ENCODE measurements around the gene TECRL. TPM values are rescaled to one million over a fixed set of nuclear protein-coding genes. Genes with fewer than 3 reads are reported as not detected.

Gene TECRL
- total RNA-seq, 1 experiment from 2014 or later, result not detected

DNA sequence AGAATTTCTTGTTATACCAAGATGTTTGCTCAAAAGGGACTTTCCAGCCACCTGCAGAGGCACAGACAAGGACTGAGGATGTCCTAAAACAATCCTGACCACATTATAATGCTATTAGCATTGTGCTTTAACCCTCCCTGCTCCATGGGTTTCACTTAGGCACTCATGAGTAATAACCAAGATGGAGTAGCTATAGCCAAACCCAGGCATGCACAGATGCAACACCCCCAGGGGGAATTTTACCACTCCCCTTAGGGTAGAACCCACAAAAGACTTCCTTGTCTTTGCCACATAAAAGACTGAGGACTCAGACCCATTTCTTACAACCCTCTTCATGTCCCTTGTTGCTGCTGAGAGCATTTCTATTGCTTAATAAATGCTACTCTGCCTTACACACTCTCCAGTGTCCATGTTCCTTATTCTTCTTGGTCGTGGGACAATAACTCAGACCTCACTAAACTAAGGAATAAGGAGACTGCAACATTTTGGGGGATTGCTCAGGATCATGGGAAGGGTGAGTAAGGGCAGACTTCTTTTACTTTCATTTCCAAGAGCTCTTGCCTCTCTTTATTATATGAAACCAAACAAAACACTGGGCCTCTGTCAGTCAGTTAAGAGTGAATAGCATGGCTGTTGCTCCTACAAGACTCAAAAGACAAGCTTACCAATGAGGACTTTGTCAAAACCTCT, 103.5 kb downstream of the TECRL start:
- no peaks in the 10 kb centered on the region for H3K79me2 ChIP-seq (ENCODE audit: low read length)
- H3K4me2 ChIP-seq (ENCODE audit: low read depth, low read length, poor library complexity, severe bottlenecking), result no peak overlapping the region
- H3K27me3 ChIP-seq (ENCODE audit: low read length), result no peaks in the 10 kb centered on the region
- no peak overlapping the region for H3K27ac ChIP-seq (ENCODE audit: low read length)
- no peaks in the 10 kb centered on the region for H3K4me1 ChIP-seq (ENCODE audit: low read length)
- H3K4me3 ChIP-seq (ENCODE audit: low read length), result no peak overlapping the region
- no peak overlapping the region for H3K9ac ChIP-seq (ENCODE audit: low read length)
- DNase-seq, result no peak
- no peaks in the 10 kb centered on the region for H3K9me2 ChIP-seq (replicated peaks; ENCODE audit: insufficient read depth, low read length)
- peaks cover 46% of the 10 kb centered on the region for H3K9me3 ChIP-seq (ENCODE audit: low read length)
- H3K36me3 ChIP-seq (ENCODE audit: insufficient read depth, low read length), result no peaks in the 10 kb centered on the region
- H2AFZ ChIP-seq (ENCODE audit: low read length), result no peak overlapping the region
- no peaks in the 10 kb centered on the region for H4K20me1 ChIP-seq (ENCODE audit: insufficient read depth, low read depth, low read length)

- no peak for DNase-seq
- H3K4me3 ChIP-seq (ENCODE audit: low read length), result no peak overlapping the region
Observed at GRCh38 chr4:64272432-64272831, 136.8 kb downstream of the TECRL start.

GRCh38 chr4:64271601-64272081, 137.6 kb downstream of the TECRL start:
- Histone ChIP-seq H3K4me3 (ENCODE audit: low read length) (no peak overlapping the region), H3K36me3 (ENCODE audit: insufficient read depth, low read length) (no peaks in the 10 kb centered on the region), H3K79me2 (ENCODE audit: low read length) (no peaks in the 10 kb centered on the region), H3K4me1 (ENCODE audit: low read length) (no peaks in the 10 kb centered on the region), H3K9ac (ENCODE audit: low read length) (no peak overlapping the region), H3K4me2 (ENCODE audit: low read depth, low read length, poor library complexity, severe bottlenecking) (no peak overlapping the region), H2AFZ (ENCODE audit: low read length) (no peak overlapping the region), H4K20me1 (ENCODE audit: insufficient read depth, low read depth, low read length) (no peaks in the 10 kb centered on the region), H3K27ac (ENCODE audit: low read length) (no peak overlapping the region), H3K9me3 (ENCODE audit: low read length) (peaks cover 9% of the 10 kb centered on the region), H3K27me3 (ENCODE audit: low read length) (no peaks in the 10 kb centered on the region), H3K9me2 (replicated peaks; ENCODE audit: insufficient read depth, low read length) (no peaks in the 10 kb centered on the region)
- no peak for DNase-seq

More at GRCh38 chr4:64272432-64272831, 136.8 kb downstream of the TECRL start:
- Histone ChIP-seq H3K9me2 (replicated peaks; ENCODE audit: insufficient read depth, low read length) (no peaks in the 10 kb centered on the region), H3K79me2 (ENCODE audit: low read length) (no peaks in the 10 kb centered on the region), H3K36me3 (ENCODE audit: insufficient read depth, low read length) (no peaks in the 10 kb centered on the region), H3K27ac (ENCODE audit: low read length) (no peak overlapping the region), H3K27me3 (ENCODE audit: low read length) (no peaks in the 10 kb centered on the region), H3K4me1 (ENCODE audit: low read length) (no peaks in the 10 kb centered on the region), H3K4me2 (ENCODE audit: low read depth, low read length, poor library complexity, severe bottlenecking) (no peak overlapping the region), H3K9ac (ENCODE audit: low read length) (no peak overlapping the region), H4K20me1 (ENCODE audit: insufficient read depth, low read depth, low read length) (no peaks in the 10 kb centered on the region), H2AFZ (ENCODE audit: low read length) (no peak overlapping the region), H3K9me3 (ENCODE audit: low read length) (peaks cover 13% of the 10 kb centered on the region)

GRCh38 chr4:64266669-64267068, 142.6 kb downstream of the TECRL start:
- Histone ChIP-seq H3K36me3 (ENCODE audit: insufficient read depth, low read length) (no peaks in the 10 kb centered on the region), H3K9ac (ENCODE audit: low read length) (no peak overlapping the region), H3K4me3 (ENCODE audit: low read length) (no peak overlapping the region), H3K27me3 (ENCODE audit: low read length) (no peaks in the 10 kb centered on the region), H3K9me3 (ENCODE audit: low read length) (peaks cover 13% of the 10 kb centered on the region; the same call in 1 of the 2 replicates), H3K4me2 (ENCODE audit: low read depth, low read length, poor library complexity, severe bottlenecking) (no peak overlapping the region), H3K79me2 (ENCODE audit: low read length) (no peaks in the 10 kb centered on the region), H2AFZ (ENCODE audit: low read length) (no peak overlapping the region), H3K9me2 (replicated peaks; ENCODE audit: insufficient read depth, low read length) (no peaks in the 10 kb centered on the region), H3K27ac (ENCODE audit: low read length) (no peak overlapping the region), H3K4me1 (ENCODE audit: low read length) (no peaks in the 10 kb centered on the region), H4K20me1 (ENCODE audit: insufficient read depth, low read depth, low read length) (no peaks in the 10 kb centered on the region)
- no peak for DNase-seq

DNA sequence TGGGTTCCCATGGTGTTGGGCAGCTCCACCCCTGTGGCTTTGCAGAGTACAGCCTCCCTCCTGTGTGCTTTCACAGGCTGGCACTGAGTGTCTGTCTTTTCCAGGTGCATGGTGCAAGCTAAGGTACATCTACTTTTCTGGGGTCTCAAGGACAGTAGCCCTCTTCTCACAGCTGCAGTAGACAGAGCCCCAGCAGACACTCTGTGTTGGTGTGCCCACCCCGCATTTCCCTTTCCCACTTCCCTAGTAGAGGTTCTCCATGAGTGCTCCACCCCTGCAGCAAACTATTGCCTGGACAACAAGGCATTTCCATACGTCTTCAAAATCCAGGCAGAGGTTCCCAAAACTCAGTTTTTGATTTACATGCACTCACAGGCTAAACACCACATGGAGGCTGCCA, 143.0 kb downstream of the TECRL start:
- Histone ChIP-seq H2AFZ (ENCODE audit: low read length) (no peak overlapping the region), H3K27ac (ENCODE audit: low read length) (no peak overlapping the region), H4K20me1 (ENCODE audit: insufficient read depth, low read depth, low read length) (no peaks in the 10 kb centered on the region), H3K4me2 (ENCODE audit: low read depth, low read length, poor library complexity, severe bottlenecking) (no peak overlapping the region), H3K9ac (ENCODE audit: low read length) (no peak overlapping the region), H3K4me3 (ENCODE audit: low read length) (no peak overlapping the region), H3K36me3 (ENCODE audit: insufficient read depth, low read length) (no peaks in the 10 kb centered on the region), H3K9me3 (ENCODE audit: low read length) (peaks cover 13% of the 10 kb centered on the region; the same call in 1 of the 2 replicates), H3K79me2 (ENCODE audit: low read length) (no peaks in the 10 kb centered on the region), H3K27me3 (ENCODE audit: low read length) (no peaks in the 10 kb centered on the region), H3K4me1 (ENCODE audit: low read length) (no peaks in the 10 kb centered on the region), H3K9me2 (replicated peaks; ENCODE audit: insufficient read depth, low read length) (no peaks in the 10 kb centered on the region)
- DNase-seq, result no peak

DNA sequence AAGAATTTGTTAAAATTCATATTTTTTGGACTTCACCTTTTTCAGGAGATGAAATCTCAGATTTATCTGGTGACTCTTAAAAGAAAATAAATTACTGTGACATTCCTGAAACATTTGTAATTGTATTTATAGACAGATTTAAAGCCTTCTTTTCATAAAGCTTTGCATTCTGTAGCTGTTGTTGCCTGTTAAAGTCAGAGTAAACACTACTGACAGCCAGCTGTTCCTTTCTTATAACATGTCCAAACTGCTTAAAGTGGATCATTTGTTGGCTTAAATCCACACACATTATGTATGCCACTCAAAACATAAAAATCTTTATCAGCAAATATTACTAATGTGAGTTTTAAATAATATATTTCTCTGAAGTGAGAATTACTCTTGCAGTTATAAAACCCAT, 157.5 kb downstream of the TECRL start:
- DNase-seq, result no peak
- no peak overlapping the region for H3K4me2 ChIP-seq (ENCODE audit: low read depth, low read length, poor library complexity, severe bottlenecking)
- H3K9me2 ChIP-seq (replicated peaks; ENCODE audit: insufficient read depth, low read length), result no peaks in the 10 kb centered on the region
- no peaks in the 10 kb centered on the region for H3K79me2 ChIP-seq (ENCODE audit: low read length)
- no peaks in the 10 kb centered on the region for H4K20me1 ChIP-seq (ENCODE audit: insufficient read depth, low read depth, low read length)
- H3K9me3 ChIP-seq (ENCODE audit: low read length), result peaks cover 43% of the 10 kb centered on the region
- H3K4me3 ChIP-seq (ENCODE audit: low read length), result no peak overlapping the region
- no peak overlapping the region for H3K27ac ChIP-seq (ENCODE audit: low read length)
- H3K27me3 ChIP-seq (ENCODE audit: low read length), result no peaks in the 10 kb centered on the region
- no peak overlapping the region for H2AFZ ChIP-seq (ENCODE audit: low read length)
- no peaks in the 10 kb centered on the region for H3K36me3 ChIP-seq (ENCODE audit: insufficient read depth, low read length)
- no peak overlapping the region for H3K9ac ChIP-seq (ENCODE audit: low read length)
- H3K4me1 ChIP-seq (ENCODE audit: low read length), result no peaks in the 10 kb centered on the region

GRCh38 chr4:64250488-64250887, 158.8 kb downstream of the TECRL start:
- no peak for DNase-seq
- Histone ChIP-seq H3K4me1 (ENCODE audit: low read length) (no peaks in the 10 kb centered on the region), H3K9ac (ENCODE audit: low read length) (no peak overlapping the region), H3K9me3 (ENCODE audit: low read length) (peaks cover 46% of the 10 kb centered on the region), H3K4me3 (ENCODE audit: low read length) (no peak overlapping the region), H2AFZ (ENCODE audit: low read length) (no peak overlapping the region), H3K4me2 (ENCODE audit: low read depth, low read length, poor library complexity, severe bottlenecking) (no peak overlapping the region), H3K79me2 (ENCODE audit: low read length) (no peaks in the 10 kb centered on the region), H3K36me3 (ENCODE audit: insufficient read depth, low read length) (no peaks in the 10 kb centered on the region), H4K20me1 (ENCODE audit: insufficient read depth, low read depth, low read length) (no peaks in the 10 kb centered on the region), H3K9me2 (replicated peaks; ENCODE audit: insufficient read depth, low read length) (no peaks in the 10 kb centered on the region), H3K27ac (ENCODE audit: low read length) (no peak overlapping the region), H3K27me3 (ENCODE audit: low read length) (no peaks in the 10 kb centered on the region)

DNA sequence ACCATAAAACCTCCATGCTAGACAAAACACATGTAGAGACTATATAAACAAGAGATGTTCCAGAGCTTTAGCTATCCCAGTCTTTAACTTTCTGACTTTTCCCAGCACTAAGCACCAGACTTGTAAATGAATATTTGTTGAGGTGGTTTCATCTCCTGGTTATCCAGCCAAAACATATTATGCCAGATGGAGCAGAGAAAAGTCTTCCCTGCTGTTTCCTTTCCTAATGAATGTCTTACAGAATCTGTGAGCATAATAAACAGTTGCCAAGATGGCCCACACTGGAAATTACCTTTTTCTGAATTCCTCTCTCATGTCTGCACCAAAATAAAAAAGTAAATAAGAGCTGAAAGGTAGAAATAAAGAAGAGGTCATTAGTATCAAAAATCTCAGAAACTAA, 159.2 kb downstream of the TECRL start:
- no peaks in the 10 kb centered on the region for H3K36me3 ChIP-seq (ENCODE audit: insufficient read depth, low read length)
- no peak overlapping the region for H3K4me2 ChIP-seq (ENCODE audit: low read depth, low read length, poor library complexity, severe bottlenecking)
- no peak for DNase-seq
- no peak overlapping the region for H2AFZ ChIP-seq (ENCODE audit: low read length)
- H3K9me2 ChIP-seq (replicated peaks; ENCODE audit: insufficient read depth, low read length), result no peaks in the 10 kb centered on the region
- H3K27ac ChIP-seq (ENCODE audit: low read length), result no peak overlapping the region
- no peaks in the 10 kb centered on the region for H3K4me1 ChIP-seq (ENCODE audit: low read length)
- H3K79me2 ChIP-seq (ENCODE audit: low read length), result no peaks in the 10 kb centered on the region
- no peak overlapping the region for H3K9ac ChIP-seq (ENCODE audit: low read length)
- no peaks in the 10 kb centered on the region for H3K27me3 ChIP-seq (ENCODE audit: low read length)
- no peaks in the 10 kb centered on the region for H4K20me1 ChIP-seq (ENCODE audit: insufficient read depth, low read depth, low read length)
- H3K4me3 ChIP-seq (ENCODE audit: low read length), result no peak overlapping the region
- peaks cover 46% of the 10 kb centered on the region for H3K9me3 ChIP-seq (ENCODE audit: low read length)
